ENCODE measurements around the gene LDLRAD4. TPM values are rescaled to one million over a fixed set of nuclear protein-coding genes. Genes with fewer than 3 reads are reported as not detected.
A peak's percentile ranks its signal among the peaks of the same experiment; 100 is the strongest.

Gene LDLRAD4
- total and polyA plus RNA-seq, 9 of the 15 experiments (the other 6 are each of a cell fraction or from before 2014, with no cell fraction given) = 0.01 TPM; not detected in 8

DNA sequence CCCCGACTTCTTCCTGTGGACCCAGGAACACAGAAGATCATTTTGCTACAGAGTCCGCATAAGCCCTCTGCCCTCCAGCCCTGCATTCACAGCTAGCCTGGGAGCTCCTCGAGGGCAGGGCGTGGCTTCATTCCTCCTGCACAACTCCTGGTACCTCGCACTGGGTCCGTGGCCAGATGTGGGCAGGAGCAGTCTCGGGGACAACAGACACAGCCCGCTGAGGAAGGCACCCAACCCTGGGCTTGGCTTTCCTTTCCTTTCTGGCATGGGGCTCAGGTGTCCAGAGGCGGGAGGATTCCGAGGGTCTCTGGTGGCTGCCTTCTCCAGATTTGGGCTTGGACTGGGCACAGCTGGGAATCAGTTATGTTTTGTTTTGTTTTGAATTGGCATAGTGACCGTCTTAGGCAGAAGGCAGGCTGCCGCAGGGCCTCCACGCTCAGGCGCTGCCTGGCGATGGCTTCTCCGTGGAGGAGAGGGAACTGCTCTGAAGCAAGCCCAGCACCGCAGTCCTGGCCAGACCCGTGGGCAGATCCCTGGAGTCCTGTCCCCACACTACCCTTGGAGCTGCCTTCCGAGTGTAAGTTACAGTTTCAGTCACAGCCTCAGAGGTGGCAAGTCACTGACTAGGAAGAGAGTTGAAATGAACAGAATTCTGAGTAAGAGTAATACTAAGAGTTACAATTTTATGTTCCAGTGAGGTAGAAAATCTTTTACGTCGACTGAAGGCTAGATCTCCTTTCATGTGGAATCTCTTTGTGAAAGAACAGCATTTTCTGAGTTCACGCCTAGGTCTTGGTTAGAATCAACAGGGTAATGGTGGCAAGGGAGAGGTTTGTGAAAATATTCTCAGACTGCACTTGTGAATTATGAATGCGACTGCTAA is 47.9 kb downstream of the LDLRAD4 start:
- Histone ChIP-seq H3K9ac (ENCODE audit: insufficient read depth in 1 of 2, low read depth in 2 of 2, low read length in 2 of 2) (no peak overlapping the region), H3K36me3 (ENCODE audit: control insufficient read depth, insufficient read depth, low read length) (no peaks in the 10 kb centered on the region), H3K4me2 (ENCODE audit: insufficient read depth, low read length) (no peak overlapping the region), H3K4me3 (no peak overlapping the region), H4K20me1 (replicated peaks; ENCODE audit: control insufficient read depth, insufficient read depth, low read length) (peaks cover 4% of the 10 kb centered on the region), H3K4me1 (replicated peaks in 1 of 2; ENCODE audit: control insufficient read depth in 2 of 2, insufficient read depth in 2 of 2, low read length in 2 of 2) (peaks cover 0 to 6% of the 10 kb centered on the region in 2 experiments; a peak in 2 of 5 replicates), H3K27ac (ENCODE audit: extremely low read depth, low read depth, low read length) (no peak overlapping the region), H3K27me3 (ENCODE audit: control insufficient read depth in 2 of 2, insufficient read depth in 2 of 2, low read length in 2 of 2) (peaks cover 29 to 54% of the 10 kb centered on the region in 2 experiments), H3K9me1 (ENCODE audit: control insufficient read depth, insufficient read depth, low read length) (no peaks in the 10 kb centered on the region), H3K9me3 (replicated peaks; ENCODE audit: control insufficient read depth, insufficient read depth, low read depth, low read length) (no peaks in the 10 kb centered on the region), H3K79me2 (ENCODE audit: control insufficient read depth, insufficient read depth, low read length) (no peaks in the 10 kb centered on the region), H2AFZ (ENCODE audit: low read depth, low read length) (no peak overlapping the region)
- ChIA-PET POLR2A (interaction anchor here (0.6 to 1.0 kb wide), 2 partner anchors 15 to 755 kb away, joined by 3 to 4 read pairs; no protein-coding TSS in a partner anchor), CTCF (ENCODE audit: low intra/inter-chr PET ratio) (no interaction called here)
- intact Hi-C loops (cut with micrococcal nuclease) (no loop called here), in situ Hi-C loops (cut with MboI) (no loop called here)
- TF ChIP-seq, protein P1, sequence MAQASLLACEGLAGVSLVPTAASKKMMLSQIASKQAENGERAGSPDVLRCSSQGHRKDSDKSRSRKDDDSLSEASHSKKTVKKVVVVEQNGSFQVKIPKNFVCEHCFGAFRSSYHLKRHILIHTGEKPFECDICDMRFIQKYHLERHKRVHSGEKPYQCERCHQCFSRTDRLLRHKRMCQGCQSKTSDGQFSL (CRISPR knock-in tag; IDR thresholded peaks at IDR 0.05) = no peak
- TF ChIP-seq, protein P1 (tag; IDR thresholded peaks at IDR 0.05) = no peak
- TF ChIP-seq CBX5 (IDR thresholded peaks at IDR 0.05; ENCODE audit: borderline replicate concordance, low read depth) (no peak), KDM4B (IDR thresholded peaks at IDR 0.05; ENCODE audit: borderline replicate concordance in 2 of 2, low read depth in 1 of 2) (no peak), ZFPM2 (CRISPR knock-in tag; IDR thresholded peaks at IDR 0.05) (no peak), ZNF3 (CRISPR knock-in tag; IDR thresholded peaks at IDR 0.05) (no peak)
- FAIRE-seq = no peak
- peak; percentile 29; the same call in 2 of the 3 replicates for ATAC-seq
- no peak for DNase-seq (ENCODE audit: extremely low read depth in 1 of 4, low spot score in 3 of 4)
- 3% methylated on average over 22 of the region's 23 CpGs for WGBS (ENCODE audit: insufficient coverage, low coverage, missing lambda C conversion rate)
- no TSS peak for BruUV-seq (replicated peaks)

All from K562 (cell line).